ENCODE results near the gene SDCBP2.

GRCh38 chr20:1306316-1307135 is 22.4 kb downstream of the SDCBP2 start:
- TF ChIP-seq YY1 (IDR thresholded peaks at IDR 0.05; ENCODE audit: low read depth) (no peak), EP300 (IDR thresholded peaks at IDR 0.05; ENCODE audit: borderline replicate concordance) (no peak), CEBPB (IDR thresholded peaks at IDR 0.05) (no peak), TCF12 (IDR thresholded peaks at IDR 0.05; ENCODE audit: low read depth) (no peak), NFIC (IDR thresholded peaks at IDR 0.05) (no peak), TAF1 (IDR thresholded peaks at IDR 0.05; ENCODE audit: low read depth) (no peak)
- TF ChIP-seq, protein P1, sequence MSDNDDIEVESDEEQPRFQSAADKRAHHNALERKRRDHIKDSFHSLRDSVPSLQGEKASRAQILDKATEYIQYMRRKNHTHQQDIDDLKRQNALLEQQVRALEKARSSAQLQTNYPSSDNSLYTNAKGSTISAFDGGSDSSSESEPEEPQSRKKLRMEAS (IDR thresholded peaks at IDR 0.05): no peak
